ENCODE results near the gene PAFAH1B1.
A peak's percentile ranks its signal among the peaks of the same experiment; 100 is the strongest.

The PAFAH1B1 gene

DNA sequence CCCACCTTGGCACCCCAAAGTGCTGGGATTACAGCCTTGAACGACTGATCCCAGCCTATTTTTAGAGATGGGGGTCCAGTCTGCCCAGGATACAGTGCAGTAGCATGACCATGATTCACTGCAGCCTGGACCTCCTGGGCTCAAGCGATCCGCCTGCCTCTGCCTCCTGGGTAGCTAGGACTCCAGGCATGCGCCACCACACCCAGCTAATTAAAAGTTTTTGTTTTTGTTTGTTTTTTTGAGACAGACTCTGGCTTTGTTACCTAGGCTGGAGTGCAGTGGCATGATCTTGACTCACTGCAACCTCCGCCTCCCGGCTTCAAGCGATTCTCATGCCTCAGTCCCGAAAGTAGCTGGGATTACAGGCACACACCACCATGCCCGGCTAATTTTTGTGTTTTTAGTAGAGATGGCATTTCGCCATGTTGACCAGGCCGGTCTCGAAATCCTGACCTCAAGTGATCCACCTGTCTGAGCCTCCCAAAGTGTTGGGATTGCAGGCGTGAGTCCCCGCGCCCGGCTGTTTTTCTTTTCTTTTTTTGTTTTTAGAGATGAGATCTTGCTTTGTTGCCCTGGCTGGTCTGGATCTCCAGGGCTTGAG is 2.3 kb upstream of the PAFAH1B1 start:
- H3K36me3 ChIP-seq, result peaks cover 12% of the 10 kb centered on the region
- TF ChIP-seq, protein P1, sequence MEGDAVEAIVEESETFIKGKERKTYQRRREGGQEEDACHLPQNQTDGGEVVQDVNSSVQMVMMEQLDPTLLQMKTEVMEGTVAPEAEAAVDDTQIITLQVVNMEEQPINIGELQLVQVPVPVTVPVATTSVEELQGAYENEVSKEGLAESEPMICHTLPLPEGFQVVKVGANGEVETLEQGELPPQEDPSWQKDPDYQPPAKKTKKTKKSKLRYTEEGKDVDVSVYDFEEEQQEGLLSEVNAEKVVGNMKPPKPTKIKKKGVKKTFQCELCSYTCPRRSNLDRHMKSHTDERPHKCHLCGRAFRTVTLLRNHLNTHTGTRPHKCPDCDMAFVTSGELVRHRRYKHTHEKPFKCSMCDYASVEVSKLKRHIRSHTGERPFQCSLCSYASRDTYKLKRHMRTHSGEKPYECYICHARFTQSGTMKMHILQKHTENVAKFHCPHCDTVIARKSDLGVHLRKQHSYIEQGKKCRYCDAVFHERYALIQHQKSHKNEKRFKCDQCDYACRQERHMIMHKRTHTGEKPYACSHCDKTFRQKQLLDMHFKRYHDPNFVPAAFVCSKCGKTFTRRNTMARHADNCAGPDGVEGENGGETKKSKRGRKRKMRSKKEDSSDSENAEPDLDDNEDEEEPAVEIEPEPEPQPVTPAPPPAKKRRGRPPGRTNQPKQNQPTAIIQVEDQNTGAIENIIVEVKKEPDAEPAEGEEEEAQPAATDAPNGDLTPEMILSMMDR (IDR thresholded peaks at IDR 0.05; ENCODE audit: low read depth, low read length), result no peak
- no peak overlapping the region for H3K27ac ChIP-seq
- DNase-seq, result no peak
- no peaks in the 10 kb centered on the region for H3K27me3 ChIP-seq (ENCODE audit: insufficient read depth, low read depth, severe bottlenecking)
- no peaks in the 10 kb centered on the region for H3K9me3 ChIP-seq (ENCODE audit: severe bottlenecking)
- no peak overlapping the region for H3K4me3 ChIP-seq (ENCODE audit: low read depth, low read length)

DNA sequence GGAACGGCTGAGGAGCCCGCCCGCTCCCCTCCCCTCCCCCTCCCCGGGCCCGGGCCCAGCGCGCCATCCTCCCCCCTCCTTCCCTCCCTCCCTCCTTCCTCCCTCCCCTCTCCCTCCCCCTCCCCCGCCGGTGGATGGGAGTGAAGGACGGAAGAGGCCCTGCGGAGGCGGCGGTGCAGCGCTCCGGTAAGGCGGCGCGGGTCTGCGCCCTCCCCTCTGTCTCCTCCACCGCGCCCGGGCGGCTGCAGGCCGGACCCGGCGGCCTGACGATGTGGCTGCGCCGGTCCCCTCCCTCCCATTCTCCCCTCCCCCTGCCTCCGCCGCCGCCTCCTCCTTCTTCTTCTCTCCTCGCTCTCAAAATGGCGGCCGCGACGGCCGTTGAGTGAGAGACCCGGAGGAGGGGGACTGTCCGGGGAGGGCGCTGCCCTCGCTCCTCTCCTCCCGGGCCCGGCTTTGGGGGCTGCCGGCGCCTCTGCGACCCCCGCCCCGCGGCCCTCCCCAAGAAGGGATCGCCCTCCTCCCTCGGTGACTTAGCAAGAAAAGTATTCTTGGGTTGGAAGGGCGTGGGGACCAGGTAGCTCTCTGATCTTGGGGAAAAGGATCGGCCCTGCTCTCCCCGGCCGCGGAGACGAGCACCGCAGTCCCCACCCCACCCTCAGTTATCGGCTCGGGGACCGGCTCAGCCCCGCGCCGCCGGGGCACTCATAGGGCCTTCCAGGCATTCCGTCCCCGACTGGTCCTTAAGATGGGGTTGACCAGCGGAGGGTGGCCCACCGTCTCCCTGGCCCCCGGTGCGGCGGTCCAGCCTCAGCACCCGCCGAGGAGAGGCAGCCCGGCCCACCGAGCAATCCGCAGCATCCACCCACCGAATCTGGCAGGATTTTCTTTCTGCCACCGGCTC is 617 bp downstream of the PAFAH1B1 start:
- H3K27ac ChIP-seq, result peak overlapping the region; percentile 99
- peak; percentile 83 for DNase-seq
- H3K36me3 ChIP-seq, result peaks cover 21% of the 10 kb centered on the region
- no peaks in the 10 kb centered on the region for H3K27me3 ChIP-seq (ENCODE audit: insufficient read depth, low read depth, severe bottlenecking)
- peak overlapping the region; percentile 98 for H3K4me3 ChIP-seq (ENCODE audit: low read depth, low read length)
- H3K9me3 ChIP-seq (ENCODE audit: severe bottlenecking), result no peaks in the 10 kb centered on the region
- TF ChIP-seq, protein P1 (IDR thresholded peaks at IDR 0.05; ENCODE audit: low read depth, low read length), result no peak

DNA sequence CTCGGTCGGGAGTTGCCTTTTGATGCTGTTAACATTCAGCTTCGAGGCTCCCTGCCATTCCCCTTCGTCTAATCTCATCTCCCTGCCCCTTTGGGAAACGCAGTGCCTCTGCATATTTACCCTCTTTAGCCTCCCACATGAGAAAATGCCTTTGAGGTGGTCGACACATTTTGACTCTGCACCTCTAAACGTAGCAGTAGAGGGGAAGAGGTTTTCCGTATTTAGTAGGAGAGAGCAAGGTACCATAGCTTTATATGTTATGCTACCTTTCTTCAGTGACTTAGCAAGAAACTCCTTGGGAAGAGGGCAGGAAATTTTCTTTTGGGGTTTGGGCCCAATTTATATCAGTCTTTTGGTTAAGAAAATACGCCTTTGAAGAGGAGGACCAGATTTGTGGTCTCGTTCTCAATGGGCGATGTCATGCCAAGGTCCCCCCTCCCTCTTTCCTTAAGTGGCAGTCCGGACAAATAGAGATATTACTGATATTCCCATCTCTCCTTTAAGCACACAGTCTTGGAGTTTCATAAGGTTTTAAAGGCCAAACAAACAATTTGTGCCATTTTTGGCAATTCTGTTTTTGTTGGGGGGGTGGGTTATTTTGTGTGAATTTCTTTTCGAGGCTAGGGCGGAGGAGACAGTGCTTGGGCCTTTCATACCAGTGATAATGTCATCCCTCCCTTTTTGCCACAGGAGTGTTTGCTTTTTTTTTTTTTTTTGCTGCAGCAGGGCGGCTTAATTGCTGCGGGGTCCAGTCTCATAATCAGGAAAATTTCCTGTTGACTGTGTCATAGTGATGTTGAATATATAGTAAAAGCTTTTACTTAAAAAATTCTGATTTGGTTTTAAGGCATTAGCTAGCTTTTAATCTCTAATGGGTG is 1.5 kb downstream of the PAFAH1B1 start:
- DNase-seq, result no peak
- Histone ChIP-seq H3K36me3 (peaks cover 21% of the 10 kb centered on the region), H3K4me3 (ENCODE audit: low read depth, low read length) (peak overlapping the region; percentile 98), H3K27ac (peak overlapping the region; percentile 99), H3K9me3 (ENCODE audit: severe bottlenecking) (no peaks in the 10 kb centered on the region), H3K27me3 (ENCODE audit: insufficient read depth, low read depth, severe bottlenecking) (no peaks in the 10 kb centered on the region)
- TF ChIP-seq, protein P1 (IDR thresholded peaks at IDR 0.05; ENCODE audit: low read depth, low read length), result no peak

DNA sequence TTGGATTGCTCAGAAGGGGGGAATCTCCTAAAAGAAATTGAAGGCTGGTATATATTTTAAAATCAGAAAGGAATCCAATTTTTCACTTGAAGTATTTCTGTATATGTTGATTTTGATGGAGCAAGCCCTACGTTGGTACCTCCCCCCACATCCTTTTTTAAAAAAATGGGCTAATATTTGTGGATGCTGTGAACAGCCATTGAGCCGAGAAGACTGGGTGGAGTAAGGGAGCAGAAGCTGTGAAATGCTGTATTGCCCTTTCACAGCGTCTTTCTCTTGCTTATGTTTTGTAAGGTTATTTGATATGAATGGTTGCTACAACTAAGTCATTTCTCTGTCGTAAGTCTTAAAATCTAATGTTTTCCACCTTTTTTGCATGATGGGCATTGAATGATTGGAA is 2.3 kb downstream of the PAFAH1B1 start:
- no peaks in the 10 kb centered on the region for H3K27me3 ChIP-seq (ENCODE audit: insufficient read depth, low read depth, severe bottlenecking)
- no peaks in the 10 kb centered on the region for H3K9me3 ChIP-seq (ENCODE audit: severe bottlenecking)
- peak overlapping the region; percentile 98 for H3K4me3 ChIP-seq (ENCODE audit: low read depth, low read length)
- TF ChIP-seq, protein P1 (IDR thresholded peaks at IDR 0.05; ENCODE audit: low read depth, low read length), result no peak
- DNase-seq, result no peak
- H3K36me3 ChIP-seq, result peaks cover 22% of the 10 kb centered on the region
- H3K27ac ChIP-seq, result no peak overlapping the region

DNA sequence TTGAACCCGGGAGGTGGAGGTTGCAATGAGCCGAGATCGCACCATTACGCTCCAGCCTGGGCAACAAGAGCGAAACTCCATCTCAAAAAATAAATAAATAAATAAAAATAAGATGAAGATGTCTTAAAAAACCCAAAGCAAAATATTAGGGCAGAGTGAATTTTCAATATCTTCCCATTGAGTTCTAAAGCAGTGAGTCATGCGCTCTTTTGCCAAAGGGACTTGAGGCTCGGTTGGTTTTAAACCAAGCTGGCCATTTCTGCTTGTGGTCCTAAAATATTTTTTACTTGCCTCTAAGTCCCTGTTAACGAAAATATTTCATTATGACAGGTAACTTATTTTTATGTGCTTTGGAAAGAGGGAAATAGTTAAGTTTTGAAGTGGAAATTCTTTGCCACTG is 4.7 kb downstream of the PAFAH1B1 start:
- Histone ChIP-seq H3K27ac (no peak overlapping the region), H3K9me3 (ENCODE audit: severe bottlenecking) (no peaks in the 10 kb centered on the region), H3K36me3 (peaks cover 27% of the 10 kb centered on the region), H3K27me3 (ENCODE audit: insufficient read depth, low read depth, severe bottlenecking) (no peaks in the 10 kb centered on the region), H3K4me3 (ENCODE audit: low read depth, low read length) (no peak overlapping the region)
- TF ChIP-seq, protein P1 (IDR thresholded peaks at IDR 0.05; ENCODE audit: low read depth, low read length), result no peak
- DNase-seq, result no peak

Measured in WERI-Rb-1 (cell line).